Neutrophil (primary cell): ENCODE measurements around the gene TMEM201.
A peak's percentile ranks its signal among the peaks of the same experiment; 100 is the strongest.

Experiments
- H3K27ac ChIP-seq: fragments of 200-600 bp; sonication (generic); 2 replicates; pipeline ENCODE4 v1.5.1; 2016; ENCODE audit warnings: mild to moderate bottlenecking, moderate library complexity
- H3K27me3 ChIP-seq: fragments of 200-600 bp; sonication (generic); 2 replicates; pipeline ENCODE4 v1.6.0; 2016; ENCODE audit warnings: mild to moderate bottlenecking
- H3K36me3 ChIP-seq: fragments of 200-600 bp; sonication (generic); 2 replicates; pipeline ENCODE4 v1.5.1; 2017
- H3K4me1 ChIP-seq, 2 experiments: fragments of 200-600 bp in 1 of 2; sonication (generic) in 1 of 2; 1 replicate in 1 of 2; 2 replicates in 1 of 2; pipeline versions ENCODE4 v1.5.1 to v1.6.1; 2013 to 2016; ENCODE audit warnings: low read depth in 1 of 2, low read length in 1 of 2, mild to moderate bottlenecking in 1 of 2, moderate library complexity in 1 of 2; ENCODE audit not compliant: control insufficient read depth in 1 of 2, insufficient read depth in 1 of 2
- H3K4me3 ChIP-seq, 2 experiments: fragments of 200-600 bp in 1 of 2; sonication (generic) in 1 of 2; 1 replicate in 1 of 2; 2 replicates in 1 of 2; pipeline ENCODE4 v1.5.1; 2013 to 2016; ENCODE audit warnings: low read depth in 1 of 2, low read length in 1 of 2, mild to moderate bottlenecking in 1 of 2, moderate library complexity in 1 of 2
- H3K9me3 ChIP-seq: fragments of 200-600 bp; sonication (generic); 2 replicates; pipeline ENCODE4 v1.5.1; 2016
- TF ChIP-seq, protein P1 (sequence below): fragments of 200-600 bp; sonication (generic); IDR thresholded peaks from 2 replicates; pipeline ENCODE4 v1.5.1; 2016; ENCODE audit warnings: antibody characterized with exemption

TMEM201 gene

DNA sequence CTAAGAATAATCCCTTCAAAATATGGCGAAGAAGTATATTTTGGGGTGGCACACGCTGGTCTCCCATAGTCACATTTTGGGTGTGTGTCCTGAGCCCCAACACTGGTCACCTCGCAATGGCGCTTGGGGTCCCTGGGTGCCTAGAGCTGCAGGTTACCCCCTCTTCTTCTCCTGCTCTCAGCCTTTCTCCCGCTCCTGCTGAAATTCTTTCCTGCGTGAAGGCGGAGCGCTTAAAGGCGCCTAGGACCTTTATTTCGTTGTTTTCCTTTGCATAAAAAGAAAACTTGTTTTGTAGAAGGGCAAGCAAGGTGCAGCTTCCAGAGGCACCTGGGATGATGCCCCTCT, 62.5 kb downstream of the TMEM201 start:
- no peaks in the 10 kb centered on the region for H3K36me3 ChIP-seq
- peak overlapping the region; percentile 100 for H3K27ac ChIP-seq
- peak overlapping the region; percentile 97 to 99 for H3K4me3 ChIP-seq
- no peaks in the 10 kb centered on the region for H3K9me3 ChIP-seq
- peaks cover 60 to 68% of the 10 kb centered on the region in 2 experiments for H3K4me1 ChIP-seq
- TF ChIP-seq, protein P1, sequence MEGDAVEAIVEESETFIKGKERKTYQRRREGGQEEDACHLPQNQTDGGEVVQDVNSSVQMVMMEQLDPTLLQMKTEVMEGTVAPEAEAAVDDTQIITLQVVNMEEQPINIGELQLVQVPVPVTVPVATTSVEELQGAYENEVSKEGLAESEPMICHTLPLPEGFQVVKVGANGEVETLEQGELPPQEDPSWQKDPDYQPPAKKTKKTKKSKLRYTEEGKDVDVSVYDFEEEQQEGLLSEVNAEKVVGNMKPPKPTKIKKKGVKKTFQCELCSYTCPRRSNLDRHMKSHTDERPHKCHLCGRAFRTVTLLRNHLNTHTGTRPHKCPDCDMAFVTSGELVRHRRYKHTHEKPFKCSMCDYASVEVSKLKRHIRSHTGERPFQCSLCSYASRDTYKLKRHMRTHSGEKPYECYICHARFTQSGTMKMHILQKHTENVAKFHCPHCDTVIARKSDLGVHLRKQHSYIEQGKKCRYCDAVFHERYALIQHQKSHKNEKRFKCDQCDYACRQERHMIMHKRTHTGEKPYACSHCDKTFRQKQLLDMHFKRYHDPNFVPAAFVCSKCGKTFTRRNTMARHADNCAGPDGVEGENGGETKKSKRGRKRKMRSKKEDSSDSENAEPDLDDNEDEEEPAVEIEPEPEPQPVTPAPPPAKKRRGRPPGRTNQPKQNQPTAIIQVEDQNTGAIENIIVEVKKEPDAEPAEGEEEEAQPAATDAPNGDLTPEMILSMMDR = no peak
- H3K27me3 ChIP-seq = no peaks in the 10 kb centered on the region

DNA sequence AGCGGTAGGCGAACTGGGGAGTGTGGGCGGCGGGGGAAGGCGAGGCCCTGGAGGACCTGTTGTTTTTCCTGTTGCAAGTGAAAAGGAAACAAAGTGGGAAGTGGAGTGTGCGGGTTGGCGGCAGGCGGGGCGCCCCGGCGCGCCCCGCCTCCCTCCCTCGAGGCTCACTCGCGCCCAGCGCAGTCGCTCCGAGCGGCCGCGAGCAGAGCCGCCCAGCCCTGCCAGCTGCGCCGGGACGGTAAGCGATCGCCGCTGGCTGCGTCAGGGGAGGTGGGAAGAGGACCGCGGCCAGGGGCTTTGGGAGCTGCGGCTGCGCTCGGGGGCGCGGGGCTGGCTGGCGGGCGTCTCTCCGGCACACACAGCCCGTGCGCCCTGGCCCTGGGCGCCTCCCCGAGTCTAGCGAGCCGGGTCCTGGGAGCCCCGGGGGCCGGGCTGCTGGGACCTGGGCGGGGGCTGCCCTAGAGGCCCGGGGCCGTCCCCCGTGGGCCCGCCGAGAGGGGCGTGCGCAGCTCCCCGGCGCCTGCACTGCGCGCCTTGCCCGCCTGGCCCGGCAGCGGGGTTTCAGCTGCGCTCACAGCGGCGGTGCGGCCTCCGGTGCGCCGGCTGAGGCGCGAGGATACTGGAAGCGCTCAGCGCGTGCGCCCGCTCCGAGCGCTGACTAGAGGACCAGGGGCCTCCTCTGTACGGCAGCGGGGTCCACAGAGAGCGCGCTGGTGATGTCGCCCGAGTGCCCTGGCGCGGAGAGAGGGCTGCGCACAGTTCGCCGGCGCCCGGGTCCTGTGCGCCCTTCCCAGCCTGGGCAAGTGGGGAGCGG, 63.1 kb downstream of the TMEM201 start, which contains the start of gene PIK3CD:
Gene PIK3CD (plus strand): TSS at position 167 of the 814 bp plus-strand sequence. CDS start 58,725 bp downstream, outside the sequence.
- TF ChIP-seq, protein P1 = peak; percentile 8
- no peaks in the 10 kb centered on the region for H3K9me3 ChIP-seq
- peak within 1 kb of the TSS; percentile 97 to 99 for H3K4me3 ChIP-seq
- H3K36me3 ChIP-seq = no peaks in the 10 kb centered on the region
- no peaks in the 10 kb centered on the region for H3K27me3 ChIP-seq
- peaks cover 64 to 67% of the 10 kb centered on the region in 2 experiments for H3K4me1 ChIP-seq
- peak within 1 kb of the TSS; percentile 100 for H3K27ac ChIP-seq

DNA sequence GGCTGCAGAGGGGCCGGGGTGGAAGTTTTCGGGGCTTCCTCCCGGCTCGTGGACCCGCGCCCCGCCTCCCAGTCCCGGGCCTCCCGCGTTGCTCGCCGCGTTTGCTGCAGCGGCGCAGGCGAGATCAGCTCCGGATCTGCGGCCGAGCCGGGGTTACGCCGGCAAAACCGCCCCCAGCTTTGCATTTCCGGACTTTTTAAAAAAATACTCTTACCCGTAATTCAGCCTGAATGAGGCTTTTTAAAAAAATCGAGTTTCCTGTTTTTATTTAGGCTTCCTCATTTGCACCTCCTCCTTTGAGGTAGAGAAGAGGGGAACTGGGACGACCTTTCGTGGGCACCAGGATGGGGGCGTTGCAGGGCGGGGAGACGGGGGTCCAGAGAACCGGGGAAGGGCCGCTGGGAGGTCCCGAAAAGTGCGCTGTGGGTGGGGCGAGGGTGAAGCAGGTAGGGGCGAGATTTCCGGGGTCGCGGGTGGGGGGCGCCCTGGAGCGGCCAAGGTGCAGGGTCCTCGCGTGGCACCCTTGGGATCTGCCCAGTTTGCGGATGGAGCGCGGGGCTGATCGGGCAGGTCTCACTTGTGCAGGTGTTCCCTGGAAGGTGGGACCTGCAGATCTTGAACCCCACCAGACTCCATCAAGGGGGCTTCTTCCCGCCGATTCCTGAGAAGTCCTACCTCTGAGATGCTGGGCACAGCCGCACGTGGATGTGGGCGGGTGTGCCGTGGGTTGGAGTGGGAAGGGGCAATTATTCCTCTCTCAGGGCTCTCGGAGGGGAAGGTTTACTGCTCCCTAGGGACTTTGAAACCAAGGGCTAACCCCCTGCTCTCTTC, 63.9 kb downstream of the TMEM201 start:
- Histone ChIP-seq H3K27me3 (no peaks in the 10 kb centered on the region), H3K36me3 (peaks cover 1% of the 10 kb centered on the region), H3K4me3 (peak overlapping the region; percentile 97 to 99), H3K4me1 (peaks cover 65 to 70% of the 10 kb centered on the region in 2 experiments), H3K27ac (peak overlapping the region; percentile 100), H3K9me3 (no peaks in the 10 kb centered on the region)
- TF ChIP-seq, protein P1 = no peak

DNA sequence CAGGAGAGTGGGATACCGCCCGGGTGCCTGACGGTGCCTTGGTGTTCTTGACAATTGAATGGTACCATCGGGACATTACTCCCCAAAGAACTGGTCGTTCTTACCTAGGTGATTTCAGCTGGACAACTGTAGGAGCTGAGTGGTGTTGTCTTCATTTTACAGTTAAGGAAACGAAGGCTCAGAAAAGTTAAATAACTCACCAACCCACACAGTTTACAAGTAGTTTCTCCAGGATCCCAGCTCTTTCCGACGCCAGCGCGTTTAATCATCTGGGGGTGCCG, 64.4 kb downstream of the TMEM201 start:
- Histone ChIP-seq H3K36me3 (peaks cover 3% of the 10 kb centered on the region), H3K4me3 (peak overlapping the region; percentile 97 to 99), H3K9me3 (no peaks in the 10 kb centered on the region), H3K27me3 (no peaks in the 10 kb centered on the region), H3K27ac (peak overlapping the region; percentile 100), H3K4me1 (peaks cover 65 to 73% of the 10 kb centered on the region in 2 experiments)
- TF ChIP-seq, protein P1 = no peak

DNA sequence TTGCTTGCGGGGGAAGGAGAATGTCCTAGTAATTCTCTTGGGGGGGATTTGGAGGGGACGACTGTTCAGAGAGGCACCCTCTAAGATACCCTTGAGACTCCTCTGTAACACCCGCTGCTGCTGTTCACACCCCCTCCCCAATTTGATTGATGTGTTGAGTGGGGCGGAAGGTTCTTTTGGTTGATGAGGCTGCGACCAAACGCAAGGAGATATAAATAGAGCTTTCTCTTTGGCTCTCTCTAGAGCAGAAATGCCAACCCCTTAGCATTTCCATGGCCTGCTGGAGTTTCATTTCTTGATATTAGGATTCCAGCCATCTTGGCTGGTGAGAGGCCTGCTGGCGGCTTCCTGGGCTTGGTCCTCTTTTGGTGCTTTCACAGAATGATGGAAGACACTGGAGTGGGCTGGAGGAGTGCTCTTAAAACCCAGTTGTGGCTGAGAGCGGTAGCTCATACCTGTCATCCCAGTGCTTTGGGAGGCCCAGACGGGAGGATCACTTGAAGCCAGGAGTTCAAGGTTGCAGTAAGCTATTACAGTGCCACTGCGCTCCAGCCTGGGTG, 64.9 kb downstream of the TMEM201 start:
- H3K27me3 ChIP-seq = no peaks in the 10 kb centered on the region
- H3K4me3 ChIP-seq = peak overlapping the region; percentile 97 to 99
- H3K4me1 ChIP-seq = peaks cover 67 to 77% of the 10 kb centered on the region in 2 experiments
- H3K9me3 ChIP-seq = no peaks in the 10 kb centered on the region
- peak overlapping the region; percentile 100 for H3K27ac ChIP-seq
- TF ChIP-seq, protein P1 = no peak
- peaks cover 3% of the 10 kb centered on the region for H3K36me3 ChIP-seq
